GM21526 (cell line): ENCODE results near the gene LMOD2.
A peak's percentile ranks its signal among the peaks of the same experiment; 100 is the strongest.
"Not testable (repeated sequence)": the region's sequence is repeated elsewhere in the genome, so short reads cannot be mapped to it uniquely, and the experiment has no call there.

ENCODE experiments used
- ATAC-seq: cut with Tn5 transposase; IDR thresholded peaks from one replicate; pipeline ENCODE4 v1.9.1; 2021; ENCODE audit warnings: moderate library complexity; ENCODE audit not compliant: unreplicated experiment, low FRiP score

LMOD2 gene

GRCh38 chr7:123655614-123656013 is at the start of gene LMOD2:
Gene LMOD2 (plus strand): TSS chr7:123655866. CDS start chr7:123655964, 98 bp downstream.
- ATAC-seq = no peak

DNA sequence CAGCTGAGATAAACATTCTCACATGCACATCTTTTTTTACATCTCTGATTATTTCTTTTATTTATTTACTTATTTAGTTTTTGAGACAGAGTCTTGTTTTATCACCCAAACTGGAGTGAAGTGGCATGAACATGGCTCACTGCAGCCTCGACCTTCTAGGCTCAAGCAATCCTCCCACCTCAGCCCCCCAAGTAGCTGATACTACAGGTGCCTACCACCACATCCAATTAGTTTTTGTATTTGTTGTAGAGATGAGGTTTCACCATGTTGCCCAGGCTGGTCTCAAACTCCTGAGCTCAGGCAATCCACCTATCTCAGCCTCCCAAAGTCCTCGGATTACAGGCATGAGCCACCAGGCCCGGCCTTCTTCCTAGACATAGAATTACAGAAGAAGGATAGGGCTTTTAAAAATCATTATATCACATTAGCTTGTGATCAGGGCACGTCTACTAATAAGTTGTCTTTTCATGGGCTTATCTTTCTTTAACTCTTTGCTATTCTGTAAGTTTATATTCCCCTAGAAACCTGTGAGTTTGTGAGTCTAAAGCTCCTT is 48.2 kb upstream of the LMOD2 start:
- no peak for ATAC-seq

DNA sequence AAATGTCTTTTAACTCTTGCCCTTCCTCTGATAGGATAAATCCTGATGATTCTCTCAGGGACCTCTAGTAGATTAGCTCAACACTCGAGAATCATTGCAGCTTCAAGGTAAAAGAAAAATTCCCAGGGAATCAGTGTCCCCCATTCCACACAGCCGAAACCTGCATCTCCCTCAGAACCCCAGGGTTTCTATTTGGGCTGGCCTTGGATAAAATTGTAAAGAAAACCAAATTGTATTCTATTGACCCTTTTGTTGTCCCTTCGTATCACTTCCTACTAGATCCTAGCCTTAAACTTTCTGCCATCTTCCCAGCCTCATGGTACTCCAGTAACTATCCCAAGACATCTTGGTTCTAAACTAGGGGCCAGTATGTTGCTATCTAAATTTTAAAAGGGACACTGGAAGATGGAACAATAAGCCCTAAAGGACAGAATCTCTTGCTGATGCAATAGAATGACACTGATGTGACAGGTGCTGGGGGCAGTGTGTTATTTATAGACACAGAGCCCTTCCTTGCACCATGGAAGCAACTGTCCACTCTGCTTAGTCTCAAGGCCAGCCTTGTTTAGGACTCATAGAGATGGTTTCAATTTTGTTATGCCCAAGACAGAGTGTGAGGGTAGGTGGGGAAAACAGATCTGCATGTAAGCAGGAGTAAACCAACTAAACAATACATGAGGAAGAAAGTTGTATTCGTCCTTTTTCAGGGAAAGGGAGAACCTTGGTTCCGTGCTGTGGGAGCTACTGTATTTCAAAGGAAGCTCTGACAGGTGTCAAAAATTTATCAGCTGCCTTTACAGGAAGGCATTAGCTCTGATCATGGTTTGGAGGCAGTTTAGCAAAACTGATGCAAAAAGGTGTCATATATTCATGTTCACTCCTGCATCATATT is 46.4 kb upstream of the LMOD2 start:
- no peak for ATAC-seq

DNA sequence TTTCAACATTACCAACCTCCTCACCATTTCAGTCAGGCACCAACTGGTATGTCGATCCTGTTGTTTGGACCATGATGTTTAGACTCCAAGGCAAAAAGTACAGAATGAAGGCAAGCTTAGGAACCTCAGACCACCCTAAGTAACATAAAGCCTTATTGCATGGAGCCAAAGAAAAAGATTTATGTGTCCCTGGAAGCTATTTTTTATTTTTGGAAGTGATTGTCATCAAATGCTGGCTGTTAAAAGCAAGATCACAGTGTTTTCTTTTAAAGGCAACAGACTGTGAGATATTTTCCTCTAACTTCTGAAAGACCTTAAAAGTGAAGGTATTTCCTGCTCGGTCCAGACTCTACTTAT is 45.8 kb upstream of the LMOD2 start:
- ATAC-seq = no peak

- no peak for ATAC-seq
Observed at GRCh38 chr7:123612024-123612423, 43.6 kb upstream of the LMOD2 start.

GRCh38 chr7:123615344-123615743 is 40.3 kb upstream of the LMOD2 start:
- no peak for ATAC-seq

GRCh38 chr7:123616223-123616622 is 39.4 kb upstream of the LMOD2 start:
- ATAC-seq = no peak

DNA sequence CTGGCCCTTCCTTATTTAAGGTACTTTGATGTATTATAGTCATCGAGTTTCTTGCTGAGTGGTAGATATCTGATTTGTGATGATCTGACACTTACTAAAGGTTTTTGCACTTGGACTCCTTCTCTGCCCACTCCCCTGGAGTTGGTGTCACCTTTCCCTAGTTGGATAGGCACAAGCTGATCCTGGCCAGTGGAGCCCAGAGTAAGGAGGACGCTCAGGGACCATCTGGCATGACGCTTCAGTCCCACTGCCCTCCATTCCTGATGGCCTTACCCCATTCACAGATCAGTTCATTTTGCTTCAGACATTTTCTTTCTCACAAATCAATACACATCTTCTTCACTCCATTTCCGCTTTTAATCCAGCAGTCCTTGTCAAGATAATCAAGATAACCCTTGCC is 34.0 kb upstream of the LMOD2 start:
- ATAC-seq = no peak

GRCh38 chr7:123622660-123623386 is 32.8 kb upstream of the LMOD2 start:
- ATAC-seq = no peak

- ATAC-seq = peak; percentile 96
Observed at GRCh38 chr7:123624527-123625183, 31.0 kb upstream of the LMOD2 start.

DNA sequence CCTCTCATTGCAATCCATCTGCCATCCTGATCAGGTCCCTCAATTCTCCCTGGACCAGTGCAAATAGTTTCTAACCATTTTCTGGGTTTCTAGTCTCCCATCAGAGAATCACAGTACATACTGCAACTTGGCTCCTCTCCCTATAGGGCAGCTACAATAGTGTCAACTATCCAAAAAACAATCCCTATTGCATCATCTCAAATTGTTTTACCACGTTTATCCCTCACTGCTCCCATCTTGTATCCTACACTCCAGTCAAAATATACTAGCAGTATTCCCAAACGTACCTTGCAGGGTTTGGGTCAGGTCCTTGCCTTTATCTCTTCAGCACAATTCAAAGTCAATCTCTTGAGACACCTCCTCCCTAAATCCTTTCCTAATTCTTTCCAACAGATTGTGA is 30.4 kb upstream of the LMOD2 start:
- no peak for ATAC-seq

GRCh38 chr7:123627851-123628250 is 27.8 kb upstream of the LMOD2 start:
- ATAC-seq = no peak

DNA sequence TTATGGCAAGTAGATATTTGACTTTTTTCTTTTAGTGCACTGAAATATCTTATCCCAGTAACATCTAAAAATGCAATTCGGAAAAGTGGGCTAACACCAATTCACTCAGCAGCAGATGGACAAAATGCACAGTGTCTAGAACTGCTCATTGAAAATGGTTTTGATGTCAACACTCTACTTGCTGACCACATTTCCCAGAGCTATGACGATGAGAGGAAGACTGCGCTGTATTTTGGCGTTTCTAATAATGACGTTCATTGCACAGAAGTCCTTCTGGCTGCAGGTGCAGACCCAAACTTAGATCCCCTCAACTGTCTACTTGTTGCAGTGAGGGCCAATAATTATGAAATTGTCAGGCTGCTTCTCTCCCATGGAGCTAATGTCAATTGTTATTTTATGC is 26.8 kb upstream of the LMOD2 start:
- ATAC-seq = no peak

- no peak for ATAC-seq
Observed at GRCh38 chr7:123629281-123629680, 26.4 kb upstream of the LMOD2 start.

GRCh38 chr7:123632808-123633207 is 22.9 kb upstream of the LMOD2 start:
- ATAC-seq = no peak

DNA sequence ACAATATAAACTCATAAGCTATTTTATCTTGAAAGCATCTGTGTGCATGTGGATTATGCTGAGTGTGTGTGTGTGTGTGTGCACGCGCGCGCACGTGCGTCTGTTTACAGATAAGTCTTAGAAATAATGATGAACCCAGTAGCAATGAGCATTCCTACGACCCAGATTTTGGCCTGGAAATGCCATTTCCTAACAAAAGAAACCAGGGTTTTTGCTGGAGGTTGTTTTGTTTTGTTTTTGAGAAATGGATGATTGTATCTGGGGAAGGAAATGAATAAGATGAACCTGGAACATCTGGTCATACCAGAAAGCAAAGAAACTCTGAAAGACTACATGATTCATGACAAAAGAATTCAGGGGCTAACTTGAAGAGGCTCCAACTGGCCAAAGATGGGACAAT is 22.1 kb upstream of the LMOD2 start:
- ATAC-seq = no peak

- ATAC-seq = not testable (repeated sequence)
Observed at GRCh38 chr7:123634011-123634573, 21.6 kb upstream of the LMOD2 start.

DNA sequence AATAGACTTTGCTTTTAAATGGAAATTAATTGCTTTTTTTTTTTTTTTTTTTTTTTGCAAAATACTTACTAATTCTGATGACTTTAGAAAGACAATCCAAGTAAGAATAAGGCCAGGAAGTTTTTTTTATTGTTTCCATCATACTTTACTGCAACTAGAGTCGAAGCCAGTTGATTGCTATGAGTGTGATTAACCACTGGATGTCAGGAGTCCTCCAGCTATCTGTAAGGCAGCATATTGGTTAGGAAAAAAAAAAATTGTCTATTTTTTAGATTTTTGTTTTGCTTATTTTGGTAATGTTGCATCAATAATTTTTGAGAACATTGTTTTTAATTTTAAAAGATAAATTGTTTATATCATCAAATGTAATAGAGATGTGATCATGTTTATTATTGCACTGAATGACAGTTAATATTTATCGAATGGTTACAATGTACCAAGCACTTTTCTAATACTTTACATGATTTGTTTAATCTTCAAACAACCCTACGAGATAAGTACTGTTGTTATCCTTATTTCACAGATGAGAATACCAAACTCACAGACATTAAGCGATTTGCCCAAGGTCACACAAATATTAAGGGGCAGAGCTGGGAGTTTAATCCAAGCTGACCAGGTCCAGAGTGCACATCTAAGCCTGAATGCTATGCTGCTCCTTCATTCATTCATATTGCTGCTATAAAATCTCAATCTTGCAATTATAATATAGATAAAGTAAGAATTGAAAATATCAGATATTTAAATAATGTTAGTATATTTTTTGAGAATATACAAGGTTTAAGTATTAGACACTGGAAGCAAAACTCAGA is 19.9 kb upstream of the LMOD2 start:
- ATAC-seq = peak; percentile 79

DNA sequence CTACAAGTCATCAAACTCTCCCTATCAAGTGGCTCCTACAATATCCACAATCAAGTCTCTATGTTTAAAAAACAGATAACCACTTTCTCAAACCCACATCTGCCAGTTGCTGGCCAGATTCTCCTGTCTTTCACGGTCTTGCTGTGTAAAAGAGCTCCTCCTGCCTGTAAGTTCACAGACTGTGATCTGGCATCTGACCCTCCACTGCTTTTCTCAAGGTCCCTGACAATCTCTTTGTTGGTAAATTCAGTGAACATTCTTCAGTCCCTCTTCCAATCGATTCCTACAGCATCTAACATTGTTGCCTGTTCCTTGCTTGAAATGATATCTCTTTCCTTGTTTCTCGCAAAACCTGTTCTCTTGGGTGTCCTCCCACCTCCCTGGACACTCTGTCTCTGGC is 18.5 kb upstream of the LMOD2 start:
- no peak for ATAC-seq

DNA sequence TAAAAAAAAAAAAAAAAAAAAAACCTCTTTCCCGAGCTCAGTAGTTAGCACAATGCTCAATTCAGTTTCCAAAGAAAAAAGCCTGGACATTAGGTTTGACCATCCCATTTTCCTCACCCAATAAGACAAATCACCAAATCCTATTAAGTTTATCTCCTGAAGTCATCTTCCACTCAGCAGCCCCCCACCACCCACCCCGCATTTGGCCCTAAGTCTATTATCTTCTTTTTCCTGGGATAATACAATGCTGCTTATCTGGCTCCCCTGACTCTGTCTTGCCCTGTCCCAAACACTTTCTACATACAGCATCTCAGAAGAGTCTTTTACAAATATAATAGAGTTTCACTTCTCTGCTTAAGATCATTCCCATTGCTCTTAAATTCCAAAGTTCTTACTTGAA is 17.8 kb upstream of the LMOD2 start:
- ATAC-seq = no peak
